ENCODE measurements around the gene ACSL4. TPM values are rescaled to one million over a fixed set of nuclear protein-coding genes. Genes with fewer than 3 reads are reported as not detected.

The ACSL4 gene
- total and polyA plus RNA-seq, 9 of the 15 experiments (the other 6 are each of a cell fraction or from before 2014, with no cell fraction given): 9.8 to 35.1 (median 25.5) TPM

DNA sequence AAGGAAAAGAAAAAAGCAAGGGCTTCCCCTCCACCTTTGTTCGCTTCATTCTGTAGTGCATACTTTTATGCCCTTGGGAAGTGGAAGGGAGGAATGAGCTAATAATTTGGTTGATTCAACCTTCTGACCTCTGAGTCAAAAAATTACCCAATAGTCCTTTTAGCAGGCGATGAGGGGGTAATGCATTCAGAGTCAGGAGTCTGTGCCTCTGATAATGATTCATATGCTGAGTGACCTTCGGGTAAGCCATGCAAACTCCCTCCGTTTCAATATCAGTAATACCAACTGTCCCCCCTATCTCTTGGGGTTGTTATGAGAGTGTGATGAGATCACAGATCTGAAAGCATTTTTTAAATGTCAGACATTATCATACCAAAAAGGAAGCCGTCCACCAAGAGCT, 41.6 kb upstream of the ACSL4 start (continued):
- no peak for TF ChIP-seq NR4A1 (CRISPR knock-in tag; IDR thresholded peaks at IDR 0.05)
- TF ChIP-seq NR4A1 (tag; IDR thresholded peaks at IDR 0.05): no peak
- no peak for TF ChIP-seq NUFIP1 (IDR thresholded peaks at IDR 0.05; ENCODE audit: partially characterized antibody)
- no peak for TF ChIP-seq ZNF76 (CRISPR knock-in tag; IDR thresholded peaks at IDR 0.05; ENCODE audit: borderline replicate concordance)
- 0 out of 4 replicates have a peak, but pooled peaks of 1 of the 2 experiments have one; percentile 50 for TF ChIP-seq RCOR1 (IDR thresholded peaks at IDR 0.05; ENCODE audit: borderline replicate concordance in 1 of 2, low read depth in 2 of 2, low read length in 2 of 2)
- no peak for TF ChIP-seq CBX2 (IDR thresholded peaks at IDR 0.05; ENCODE audit: insufficient read depth, low read length, poor library complexity, severe bottlenecking)
- peak; percentile 61; the same call in 1 of the 2 replicates for TF ChIP-seq JUN (IDR thresholded peaks at IDR 0.05; ENCODE audit: borderline replicate concordance, low read depth, low read length)
- TF ChIP-seq JUN (CRISPR knock-in tag; IDR thresholded peaks at IDR 0.05; ENCODE audit: borderline replicate concordance): no peak
- TF ChIP-seq FOXM1 (IDR thresholded peaks at IDR 0.05; ENCODE audit: low read depth): peak; percentile 51; the same call in 1 of the 2 replicates
- TF ChIP-seq FOXM1 (CRISPR knock-in tag; IDR thresholded peaks at IDR 0.05; ENCODE audit: low read depth): no peak
- TF ChIP-seq, protein P1, sequence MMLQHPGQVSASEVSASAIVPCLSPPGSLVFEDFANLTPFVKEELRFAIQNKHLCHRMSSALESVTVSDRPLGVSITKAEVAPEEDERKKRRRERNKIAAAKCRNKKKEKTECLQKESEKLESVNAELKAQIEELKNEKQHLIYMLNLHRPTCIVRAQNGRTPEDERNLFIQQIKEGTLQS (IDR thresholded peaks at IDR 0.05): peak; percentile 66
- TF ChIP-seq, protein P1 (CRISPR knock-in tag; conservative IDR thresholded peaks at IDR 0.05): no peak
- no peak for TF ChIP-seq ESRRB (CRISPR knock-in tag; IDR thresholded peaks at IDR 0.05; ENCODE audit: borderline replicate concordance)
- peak; percentile 66; the same call in 1 of the 2 replicates for TF ChIP-seq JUND (IDR thresholded peaks at IDR 0.05; ENCODE audit: borderline replicate concordance, low read depth, low read length)
- no peak for TF ChIP-seq JUND (tag; IDR thresholded peaks at IDR 0.05; ENCODE audit: borderline replicate concordance, low read depth, low read length)
- no peak for TF ChIP-seq ZNF324 (CRISPR knock-in tag; IDR thresholded peaks at IDR 0.05)
- no peak for TF ChIP-seq RBM15 (IDR thresholded peaks at IDR 0.05; ENCODE audit: insufficient read depth, low read length)
- peak; percentile 72 for TF ChIP-seq CEBPB (tag; IDR thresholded peaks at IDR 0.05)
- TF ChIP-seq KDM1A (IDR thresholded peaks at IDR 0.05): 0 out of 4 replicates have a peak, but pooled peaks of 1 of the 2 experiments have one; percentile 13
- TF ChIP-seq CBFA2T2 (conservative IDR thresholded peaks at IDR 0.05): peak; percentile 76
- TF ChIP-seq ZFP36 (IDR thresholded peaks at IDR 0.05; ENCODE audit: low read depth, low read length, partially characterized antibody): no peak
- no peak for TF ChIP-seq NR2C2 (CRISPR knock-in tag; IDR thresholded peaks at IDR 0.05)
- peak; percentile 21; the same call in 1 of the 2 replicates for TF ChIP-seq NR2C2 (tag; IDR thresholded peaks at IDR 0.05)
- TF ChIP-seq, protein P2, sequence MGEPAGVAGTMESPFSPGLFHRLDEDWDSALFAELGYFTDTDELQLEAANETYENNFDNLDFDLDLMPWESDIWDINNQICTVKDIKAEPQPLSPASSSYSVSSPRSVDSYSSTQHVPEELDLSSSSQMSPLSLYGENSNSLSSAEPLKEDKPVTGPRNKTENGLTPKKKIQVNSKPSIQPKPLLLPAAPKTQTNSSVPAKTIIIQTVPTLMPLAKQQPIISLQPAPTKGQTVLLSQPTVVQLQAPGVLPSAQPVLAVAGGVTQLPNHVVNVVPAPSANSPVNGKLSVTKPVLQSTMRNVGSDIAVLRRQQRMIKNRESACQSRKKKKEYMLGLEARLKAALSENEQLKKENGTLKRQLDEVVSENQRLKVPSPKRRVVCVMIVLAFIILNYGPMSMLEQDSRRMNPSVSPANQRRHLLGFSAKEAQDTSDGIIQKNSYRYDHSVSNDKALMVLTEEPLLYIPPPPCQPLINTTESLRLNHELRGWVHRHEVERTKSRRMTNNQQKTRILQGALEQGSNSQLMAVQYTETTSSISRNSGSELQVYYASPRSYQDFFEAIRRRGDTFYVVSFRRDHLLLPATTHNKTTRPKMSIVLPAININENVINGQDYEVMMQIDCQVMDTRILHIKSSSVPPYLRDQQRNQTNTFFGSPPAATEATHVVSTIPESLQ (CRISPR knock-in tag; IDR thresholded peaks at IDR 0.05): no peak
- TF ChIP-seq, protein P3, sequence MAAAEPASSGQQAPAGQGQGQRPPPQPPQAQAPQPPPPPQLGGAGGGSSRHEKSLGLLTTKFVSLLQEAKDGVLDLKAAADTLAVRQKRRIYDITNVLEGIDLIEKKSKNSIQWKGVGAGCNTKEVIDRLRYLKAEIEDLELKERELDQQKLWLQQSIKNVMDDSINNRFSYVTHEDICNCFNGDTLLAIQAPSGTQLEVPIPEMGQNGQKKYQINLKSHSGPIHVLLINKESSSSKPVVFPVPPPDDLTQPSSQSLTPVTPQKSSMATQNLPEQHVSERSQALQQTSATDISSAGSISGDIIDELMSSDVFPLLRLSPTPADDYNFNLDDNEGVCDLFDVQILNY (CRISPR knock-in tag; IDR thresholded peaks at IDR 0.05): no peak
- TF ChIP-seq NCOR1 (IDR thresholded peaks at IDR 0.05): peak; percentile 58; the same call in 1 of the 2 replicates
- no peak for TF ChIP-seq KLF6 (CRISPR knock-in tag; IDR thresholded peaks at IDR 0.05; ENCODE audit: borderline replicate concordance)
- peak; percentile 40; the same call in 1 of the 2 replicates for TF ChIP-seq EP300 (IDR thresholded peaks at IDR 0.05; ENCODE audit: low read length)
